SU-DHL-6 (cell line): Measurements from ENCODE around the gene TMEM52.

Source experiments
- EZH2phosphoT487 ChIP-seq: fragments of 200-600 bp; sonication (generic), shearing (Covaris generic); conservative IDR thresholded peaks from 2 replicates; pipeline ENCODE4 v1.6.1; 2018; ENCODE audit warnings: mild to moderate bottlenecking, antibody characterized with exemption, low read length, moderate library complexity, mixed read lengths
- TF ChIP-seq, protein P1 (sequence below): fragments of 200-600 bp; sonication (generic); IDR thresholded peaks from one replicate; pipeline ENCODE4 v1.5.1; 2017; ENCODE audit warnings: antibody characterized with exemption, mild to moderate bottlenecking, low read length, moderate library complexity; ENCODE audit not compliant: insufficient read depth, poor library complexity, severe bottlenecking

DNA sequence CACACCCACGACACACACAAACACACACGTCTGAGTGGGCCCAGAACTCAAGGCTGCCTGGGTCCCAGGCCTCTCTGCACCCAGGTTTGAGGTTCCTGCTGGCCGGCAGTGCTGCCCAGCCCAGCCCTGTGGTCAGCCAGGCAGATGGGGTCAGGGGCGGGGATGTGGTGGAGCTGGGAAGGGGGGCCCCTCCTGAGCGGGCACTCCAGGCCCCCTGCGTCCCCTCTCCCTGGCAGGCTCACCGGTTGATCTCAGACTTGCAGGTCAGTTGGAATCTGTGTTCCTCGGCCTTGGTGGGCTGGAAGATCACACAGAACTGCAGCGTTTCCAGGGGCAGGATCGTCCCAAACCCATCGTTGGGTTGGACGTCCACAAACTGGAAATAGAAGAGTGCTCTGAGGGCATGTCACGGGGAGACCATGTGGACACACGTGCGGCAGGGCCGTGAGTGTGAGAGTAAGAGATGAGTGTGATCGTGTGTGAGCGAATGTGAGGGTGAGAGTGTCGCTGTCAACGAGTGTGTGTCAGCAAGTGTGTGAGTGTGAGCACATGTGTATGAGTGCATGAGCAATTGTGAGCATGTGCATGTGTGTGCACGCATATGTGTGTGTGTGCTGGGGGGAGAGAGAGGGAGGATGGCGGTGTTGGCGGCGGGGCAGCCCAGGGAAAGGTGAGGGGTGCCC lies 19.7 kb upstream of the TMEM52 start:
- TF ChIP-seq, protein P1, sequence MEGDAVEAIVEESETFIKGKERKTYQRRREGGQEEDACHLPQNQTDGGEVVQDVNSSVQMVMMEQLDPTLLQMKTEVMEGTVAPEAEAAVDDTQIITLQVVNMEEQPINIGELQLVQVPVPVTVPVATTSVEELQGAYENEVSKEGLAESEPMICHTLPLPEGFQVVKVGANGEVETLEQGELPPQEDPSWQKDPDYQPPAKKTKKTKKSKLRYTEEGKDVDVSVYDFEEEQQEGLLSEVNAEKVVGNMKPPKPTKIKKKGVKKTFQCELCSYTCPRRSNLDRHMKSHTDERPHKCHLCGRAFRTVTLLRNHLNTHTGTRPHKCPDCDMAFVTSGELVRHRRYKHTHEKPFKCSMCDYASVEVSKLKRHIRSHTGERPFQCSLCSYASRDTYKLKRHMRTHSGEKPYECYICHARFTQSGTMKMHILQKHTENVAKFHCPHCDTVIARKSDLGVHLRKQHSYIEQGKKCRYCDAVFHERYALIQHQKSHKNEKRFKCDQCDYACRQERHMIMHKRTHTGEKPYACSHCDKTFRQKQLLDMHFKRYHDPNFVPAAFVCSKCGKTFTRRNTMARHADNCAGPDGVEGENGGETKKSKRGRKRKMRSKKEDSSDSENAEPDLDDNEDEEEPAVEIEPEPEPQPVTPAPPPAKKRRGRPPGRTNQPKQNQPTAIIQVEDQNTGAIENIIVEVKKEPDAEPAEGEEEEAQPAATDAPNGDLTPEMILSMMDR = no peak
- no peak for TF ChIP-seq EZH2phosphoT487
